GM18508 (cell line): ENCODE results near the gene EOLA1.
"Not testable (repeated sequence)": the region's sequence is repeated elsewhere in the genome, so short reads cannot be mapped to it uniquely, and the experiment has no call there.

Experiments used
- ATAC-seq: cut with Tn5 transposase; IDR thresholded peaks from one replicate; pipeline ENCODE4 v1.9.1; 2021; ENCODE audit warnings: moderate number of reproducible peaks; ENCODE audit not compliant: insufficient read depth, unreplicated experiment

EOLA1 gene

GRCh38 chrX:149512225-149512885 lies 28.5 kb upstream of the EOLA1 start:
- ATAC-seq = no peak

- no peak for ATAC-seq
These were observed 26.9 kb upstream of the EOLA1 start for GRCh38 chrX:149513825-149514428.

GRCh38 chrX:149515954-149516602 lies 24.7 kb upstream of the EOLA1 start:
- no peak for ATAC-seq

- ATAC-seq = no peak
These were observed 24.2 kb upstream of the EOLA1 start for GRCh38 chrX:149516604-149517003.

GRCh38 chrX:149517308-149517707 lies 23.5 kb upstream of the EOLA1 start:
- ATAC-seq = no peak

- ATAC-seq = no peak
These were observed 22.6 kb upstream of the EOLA1 start for GRCh38 chrX:149518236-149518635.

GRCh38 chrX:149520636-149521277 lies 20.1 kb upstream of the EOLA1 start:
- not testable (repeated sequence) for ATAC-seq

GRCh38 chrX:149521438-149521837 lies 19.4 kb upstream of the EOLA1 start:
- no peak for ATAC-seq

- ATAC-seq = no peak
These were observed 17.9 kb upstream of the EOLA1 start for GRCh38 chrX:149522916-149523315.

- peak; percentile 90 for ATAC-seq
These were observed 15.4 kb upstream of the EOLA1 start for GRCh38 chrX:149525389-149525788.

GRCh38 chrX:149525903-149526302 lies 14.9 kb upstream of the EOLA1 start:
- ATAC-seq = not testable (repeated sequence)

GRCh38 chrX:149526318-149527033 lies 14.3 kb upstream of the EOLA1 start:
- ATAC-seq = not testable (repeated sequence)

GRCh38 chrX:149527705-149528104 lies 13.1 kb upstream of the EOLA1 start:
- ATAC-seq = no peak

GRCh38 chrX:149528381-149528780 lies 12.4 kb upstream of the EOLA1 start:
- no peak for ATAC-seq

GRCh38 chrX:149531599-149531998 lies 9.2 kb upstream of the EOLA1 start:
- ATAC-seq = peak; percentile 65

- not testable (repeated sequence) for ATAC-seq
These were observed 7.9 kb upstream of the EOLA1 start for GRCh38 chrX:149532868-149533267.

GRCh38 chrX:149533999-149534398 lies 6.8 kb upstream of the EOLA1 start:
- not testable (repeated sequence) for ATAC-seq

GRCh38 chrX:149534926-149535602 lies 5.7 kb upstream of the EOLA1 start:
- ATAC-seq = not testable (repeated sequence)

GRCh38 chrX:149537474-149537873 lies 3.3 kb upstream of the EOLA1 start:
- ATAC-seq = not testable (repeated sequence)
